ENCODE measurements around the gene PPP2R1B. TPM values are rescaled to one million over a fixed set of nuclear protein-coding genes. Genes with fewer than 3 reads are reported as not detected.

The PPP2R1B gene
- total RNA-seq, 1 donor = 19.9 TPM

DNA sequence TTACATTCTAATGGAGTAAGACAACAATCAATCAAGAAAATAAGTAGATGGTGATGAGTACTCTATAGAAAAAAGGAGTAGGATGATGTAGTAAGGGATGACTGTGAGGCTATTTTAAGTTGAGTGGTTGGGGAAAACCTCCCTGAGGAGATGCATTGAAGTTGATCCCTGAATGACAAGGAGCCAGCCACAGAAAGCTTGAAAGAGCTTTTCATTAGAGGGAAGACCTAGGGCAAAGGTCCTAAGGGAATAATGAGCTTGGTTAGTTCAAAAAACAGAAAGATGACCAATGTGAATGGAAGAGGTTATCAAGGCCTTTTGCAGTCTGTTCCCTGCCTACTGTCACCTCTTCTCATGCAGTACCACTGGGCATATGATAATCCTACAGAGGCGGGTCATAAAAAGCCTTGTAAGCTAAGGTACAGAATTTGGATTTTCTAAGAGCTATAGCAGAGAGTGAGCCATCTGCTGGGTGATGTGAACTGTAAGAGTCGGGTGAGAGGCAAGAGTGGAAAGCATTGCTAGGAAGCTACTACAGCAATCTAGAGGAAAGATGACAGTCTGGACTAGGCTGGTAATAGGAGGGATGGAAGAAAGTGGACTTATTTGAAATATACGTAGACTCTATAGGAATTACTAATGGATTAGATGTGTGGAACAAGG, 3.1 kb downstream of the PPP2R1B start:
- no peak overlapping the region for H3K4me2 ChIP-seq (ENCODE audit: insufficient read depth, low read length)
- peaks cover 51% of the 10 kb centered on the region for H3K36me3 ChIP-seq (ENCODE audit: insufficient read depth, low read length)
- peaks cover 20% of the 10 kb centered on the region for H3K4me1 ChIP-seq (ENCODE audit: insufficient read depth, low read length)
- no peaks in the 10 kb centered on the region for H4K20me1 ChIP-seq (ENCODE audit: insufficient read depth, low read length)
- no peaks in the 10 kb centered on the region for H3K27me3 ChIP-seq (ENCODE audit: insufficient read depth, low read length)
- TF ChIP-seq, protein P1, sequence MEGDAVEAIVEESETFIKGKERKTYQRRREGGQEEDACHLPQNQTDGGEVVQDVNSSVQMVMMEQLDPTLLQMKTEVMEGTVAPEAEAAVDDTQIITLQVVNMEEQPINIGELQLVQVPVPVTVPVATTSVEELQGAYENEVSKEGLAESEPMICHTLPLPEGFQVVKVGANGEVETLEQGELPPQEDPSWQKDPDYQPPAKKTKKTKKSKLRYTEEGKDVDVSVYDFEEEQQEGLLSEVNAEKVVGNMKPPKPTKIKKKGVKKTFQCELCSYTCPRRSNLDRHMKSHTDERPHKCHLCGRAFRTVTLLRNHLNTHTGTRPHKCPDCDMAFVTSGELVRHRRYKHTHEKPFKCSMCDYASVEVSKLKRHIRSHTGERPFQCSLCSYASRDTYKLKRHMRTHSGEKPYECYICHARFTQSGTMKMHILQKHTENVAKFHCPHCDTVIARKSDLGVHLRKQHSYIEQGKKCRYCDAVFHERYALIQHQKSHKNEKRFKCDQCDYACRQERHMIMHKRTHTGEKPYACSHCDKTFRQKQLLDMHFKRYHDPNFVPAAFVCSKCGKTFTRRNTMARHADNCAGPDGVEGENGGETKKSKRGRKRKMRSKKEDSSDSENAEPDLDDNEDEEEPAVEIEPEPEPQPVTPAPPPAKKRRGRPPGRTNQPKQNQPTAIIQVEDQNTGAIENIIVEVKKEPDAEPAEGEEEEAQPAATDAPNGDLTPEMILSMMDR (IDR thresholded peaks at IDR 0.05; ENCODE audit: extremely low read depth, low read depth, low read length) = peak; percentile 30
- H3K9me3 ChIP-seq (ENCODE audit: low read depth, low read length) = no peaks in the 10 kb centered on the region
- H3K4me3 ChIP-seq (ENCODE audit: insufficient read depth, low read length) = no peak overlapping the region
- H3K79me2 ChIP-seq (ENCODE audit: insufficient read depth, low read length) = peaks cover 53% of the 10 kb centered on the region
- no peak overlapping the region for H3K27ac ChIP-seq (ENCODE audit: low read depth, low read length)
- no peak overlapping the region for H2AFZ ChIP-seq (ENCODE audit: low read length)
- DNase-seq (ENCODE audit: insufficient read length, low spot score, missing footprints) = peak; percentile 66

DNA sequence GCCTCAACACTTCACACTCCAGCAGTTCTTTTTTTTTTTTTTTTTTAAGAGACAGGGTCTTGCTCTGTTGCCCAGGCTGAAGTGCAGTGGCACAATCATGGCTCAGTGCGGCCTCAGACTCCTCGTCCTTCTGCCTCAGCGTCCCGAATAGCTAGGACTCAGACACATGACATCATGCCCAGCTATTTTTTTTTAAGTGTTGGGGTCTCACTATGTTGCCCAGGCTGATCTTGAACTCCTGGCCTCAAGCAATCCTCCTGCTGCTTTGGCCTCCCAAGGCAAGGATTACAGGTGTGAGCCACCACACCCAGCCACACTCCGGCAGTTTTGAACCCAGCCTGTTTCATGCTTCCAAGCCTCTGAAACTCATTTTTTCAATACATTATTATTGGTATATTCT, 3.7 kb downstream of the PPP2R1B start:
- Histone ChIP-seq H2AFZ (ENCODE audit: low read length) (no peak overlapping the region), H3K9me3 (ENCODE audit: low read depth, low read length) (no peaks in the 10 kb centered on the region), H3K4me3 (ENCODE audit: insufficient read depth, low read length) (no peak overlapping the region), H4K20me1 (ENCODE audit: insufficient read depth, low read length) (no peaks in the 10 kb centered on the region), H3K4me1 (ENCODE audit: insufficient read depth, low read length) (peaks cover 20% of the 10 kb centered on the region), H3K36me3 (ENCODE audit: insufficient read depth, low read length) (peaks cover 55% of the 10 kb centered on the region), H3K79me2 (ENCODE audit: insufficient read depth, low read length) (peaks cover 55% of the 10 kb centered on the region), H3K27me3 (ENCODE audit: insufficient read depth, low read length) (no peaks in the 10 kb centered on the region), H3K4me2 (ENCODE audit: insufficient read depth, low read length) (no peak overlapping the region), H3K27ac (ENCODE audit: low read depth, low read length) (no peak overlapping the region)
- TF ChIP-seq, protein P1 (IDR thresholded peaks at IDR 0.05; ENCODE audit: extremely low read depth, low read depth, low read length) = no peak
- no peak for DNase-seq (ENCODE audit: insufficient read length, low spot score, missing footprints)

DNA sequence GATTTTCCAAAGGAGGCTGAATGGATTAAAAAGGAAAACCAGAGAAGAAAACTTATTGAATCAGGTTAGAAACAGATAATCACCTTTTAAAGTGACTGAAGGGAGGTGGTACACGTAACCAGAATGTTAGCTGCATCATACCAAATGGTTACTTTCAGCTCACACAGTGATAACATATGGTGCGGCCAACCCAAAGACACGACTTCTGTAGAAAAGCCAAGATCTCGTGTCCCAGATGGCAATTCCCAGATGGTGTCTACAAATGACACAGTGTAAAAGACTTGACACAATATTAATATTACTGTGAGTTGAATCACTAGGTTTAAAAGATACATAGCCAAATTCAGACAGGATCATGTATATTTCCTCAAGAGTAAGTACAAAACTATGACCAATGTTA, 5.2 kb downstream of the PPP2R1B start:
- Histone ChIP-seq H3K4me1 (ENCODE audit: insufficient read depth, low read length) (peaks cover 13% of the 10 kb centered on the region), H2AFZ (ENCODE audit: low read length) (no peak overlapping the region), H3K4me3 (ENCODE audit: insufficient read depth, low read length) (no peak overlapping the region), H4K20me1 (ENCODE audit: insufficient read depth, low read length) (no peaks in the 10 kb centered on the region), H3K4me2 (ENCODE audit: insufficient read depth, low read length) (no peak overlapping the region), H3K36me3 (ENCODE audit: insufficient read depth, low read length) (peaks cover 61% of the 10 kb centered on the region), H3K9me3 (ENCODE audit: low read depth, low read length) (no peaks in the 10 kb centered on the region), H3K27me3 (ENCODE audit: insufficient read depth, low read length) (no peaks in the 10 kb centered on the region), H3K27ac (ENCODE audit: low read depth, low read length) (no peak overlapping the region), H3K79me2 (ENCODE audit: insufficient read depth, low read length) (peaks cover 54% of the 10 kb centered on the region)
- no peak for DNase-seq (ENCODE audit: insufficient read length, low spot score, missing footprints)
- TF ChIP-seq, protein P1 (IDR thresholded peaks at IDR 0.05; ENCODE audit: extremely low read depth, low read depth, low read length) = no peak

DNA sequence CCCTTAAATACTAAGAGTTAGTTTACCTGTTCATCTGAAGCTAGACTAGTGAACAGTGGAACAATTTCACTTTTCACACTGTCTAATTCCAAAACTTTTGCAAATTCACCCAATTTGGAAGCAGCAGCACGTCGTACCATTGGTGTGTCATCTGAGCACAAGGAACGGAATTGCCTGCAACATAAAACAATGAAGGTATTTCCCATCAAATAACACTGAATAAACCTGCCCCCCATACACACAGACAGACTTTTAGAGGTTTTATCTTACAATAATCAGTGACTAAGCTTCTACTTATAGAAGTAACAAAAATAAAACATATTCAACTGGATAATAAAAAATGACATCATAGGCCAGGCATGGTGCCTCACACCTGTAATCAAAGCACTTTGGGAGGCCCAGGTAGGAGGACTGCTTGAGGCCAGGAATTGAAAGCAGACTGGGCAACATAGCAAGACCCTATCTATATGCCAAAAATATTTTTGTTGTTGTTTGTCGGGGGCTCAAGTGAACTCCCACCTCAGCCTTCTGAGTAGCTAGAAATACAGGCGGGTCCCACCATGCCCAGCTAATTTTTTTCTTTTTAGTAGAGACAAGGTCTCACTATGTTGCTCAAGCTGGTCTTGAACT, 6.3 kb downstream of the PPP2R1B start:
- peaks cover 10% of the 10 kb centered on the region for H3K4me1 ChIP-seq (ENCODE audit: insufficient read depth, low read length)
- H3K27ac ChIP-seq (ENCODE audit: low read depth, low read length) = no peak overlapping the region
- no peaks in the 10 kb centered on the region for H4K20me1 ChIP-seq (ENCODE audit: insufficient read depth, low read length)
- H3K9me3 ChIP-seq (ENCODE audit: low read depth, low read length) = no peaks in the 10 kb centered on the region
- no peaks in the 10 kb centered on the region for H3K27me3 ChIP-seq (ENCODE audit: insufficient read depth, low read length)
- peaks cover 67% of the 10 kb centered on the region for H3K36me3 ChIP-seq (ENCODE audit: insufficient read depth, low read length)
- TF ChIP-seq, protein P1 (IDR thresholded peaks at IDR 0.05; ENCODE audit: extremely low read depth, low read depth, low read length) = no peak
- H3K79me2 ChIP-seq (ENCODE audit: insufficient read depth, low read length) = peaks cover 42% of the 10 kb centered on the region
- no peak overlapping the region for H2AFZ ChIP-seq (ENCODE audit: low read length)
- no peak overlapping the region for H3K4me3 ChIP-seq (ENCODE audit: insufficient read depth, low read length)
- no peak overlapping the region for H3K4me2 ChIP-seq (ENCODE audit: insufficient read depth, low read length)
- no peak for DNase-seq (ENCODE audit: insufficient read length, low spot score, missing footprints)
